Measurements from ENCODE around the gene MCTP2. TPM values are rescaled to one million over a fixed set of nuclear protein-coding genes. Genes with fewer than 3 reads are reported as not detected.

MCTP2 gene
- total RNA-seq, 2 donors from 2014 or later: 262 to 344 TPM

GRCh38 chr15:94523873-94524272 lies 292.5 kb downstream of the MCTP2 start:
- DNase-seq (ENCODE audit: low spot score): no peak
- Mint-ChIP-seq H3K27me3 (peaks cover 34 to 54% of the 10 kb centered on the region in 2 donors), H3K4me1 (ENCODE audit: low read depth in 2 of 2) (no peaks in the 10 kb centered on the region), H3K27ac (no peak overlapping the region), H3K9me3 (no peaks in the 10 kb centered on the region), H3K36me3 (no peaks in the 10 kb centered on the region), H3K4me3 (no peak overlapping the region)
- no peak for ATAC-seq

- no peaks in the 10 kb centered on the region for H3K36me3 Mint-ChIP-seq
- no peak for ATAC-seq
These were observed 293.2 kb downstream of the MCTP2 start for GRCh38 chr15:94524565-94524964.

GRCh38 chr15:94526071-94526689 lies 294.8 kb downstream of the MCTP2 start:
- no peak overlapping the region for H3K27ac Mint-ChIP-seq
- no peak for ATAC-seq

More at GRCh38 chr15:94524565-94524964, 293.2 kb downstream of the MCTP2 start:
- no peak overlapping the region for H3K4me3 Mint-ChIP-seq
- no peak for DNase-seq (ENCODE audit: low spot score)
- no peaks in the 10 kb centered on the region for H3K9me3 Mint-ChIP-seq
- no peak overlapping the region for H3K27ac Mint-ChIP-seq
- no peaks in the 10 kb centered on the region for H3K4me1 Mint-ChIP-seq (ENCODE audit: low read depth in 2 of 2)
- H3K27me3 Mint-ChIP-seq: peaks cover 31 to 52% of the 10 kb centered on the region in 2 donors

GRCh38 chr15:94532226-94532625 lies 300.9 kb downstream of the MCTP2 start:
- Mint-ChIP-seq H3K27ac (no peak overlapping the region), H3K36me3 (no peaks in the 10 kb centered on the region), H3K4me3 (no peak overlapping the region), H3K27me3 (peaks cover 28 to 48% of the 10 kb centered on the region in 2 donors), H3K9me3 (no peaks in the 10 kb centered on the region), H3K4me1 (ENCODE audit: low read depth in 2 of 2) (no peaks in the 10 kb centered on the region)
- ATAC-seq: no peak
- DNase-seq (ENCODE audit: low spot score): no peak

More at GRCh38 chr15:94526071-94526689, 294.8 kb downstream of the MCTP2 start:
- Mint-ChIP-seq H3K36me3 (no peaks in the 10 kb centered on the region), H3K4me3 (no peak overlapping the region), H3K9me3 (no peaks in the 10 kb centered on the region), H3K27me3 (peaks cover 26 to 47% of the 10 kb centered on the region in 2 donors), H3K4me1 (ENCODE audit: low read depth in 2 of 2) (no peaks in the 10 kb centered on the region)
- DNase-seq (ENCODE audit: low spot score): no peak
